GM23248 (cell line): ENCODE measurements around the gene ZBTB20. TPM values are rescaled to one million over a fixed set of nuclear protein-coding genes. Genes with fewer than 3 reads are reported as not detected.

Source experiments
- DNase-seq: peaks from one replicate; pipeline ENCODE4 v3.0.0-alpha.2; 2015
- H2AFZ ChIP-seq: fragments of 200-600 bp; sonication (generic); 2 replicates; pipeline ENCODE4 v1.6.1; 2016; ENCODE audit warnings: antibody characterized with exemption
- H3F3A ChIP-seq: fragments of 200-600 bp; sonication (generic); 2 replicates; pipeline ENCODE4 v1.6.1; 2016; ENCODE audit warnings: mild to moderate bottlenecking, antibody characterized with exemption, mixed run types; ENCODE audit not compliant: insufficient read depth
- H3K27ac ChIP-seq: fragments of 200-600 bp; sonication (generic); 2 replicates; pipeline ENCODE4 v1.5.1; 2016; ENCODE audit warnings: mild to moderate bottlenecking
- H3K27me3 ChIP-seq: fragments of 200-600 bp; sonication (generic); replicated peaks from 2 replicates; pipeline ENCODE4 v1.6.1; 2016; ENCODE audit warnings: mild to moderate bottlenecking; ENCODE audit not compliant: insufficient read depth
- H3K36me3 ChIP-seq: fragments of 200-600 bp; sonication (generic); 2 replicates; pipeline ENCODE4 v1.6.1; 2016; ENCODE audit warnings: low read depth, mild to moderate bottlenecking
- H3K4me1 ChIP-seq: fragments of 200-600 bp; sonication (generic); 2 replicates; pipeline ENCODE4 v1.6.1; 2016; ENCODE audit warnings: mild to moderate bottlenecking; ENCODE audit not compliant: insufficient read depth
- H3K4me2 ChIP-seq: fragments of 200-600 bp; sonication (generic); one replicate; pipeline ENCODE4 v1.6.1; 2016; ENCODE audit warnings: mild to moderate bottlenecking; ENCODE audit not compliant: unreplicated experiment
- H3K4me3 ChIP-seq: fragments of 200-600 bp; sonication (generic); 2 replicates; pipeline ENCODE4 v1.5.1; 2016; ENCODE audit warnings: mild to moderate bottlenecking
- H3K79me2 ChIP-seq: fragments of 200-600 bp; sonication (generic); 2 replicates; pipeline ENCODE4 v1.6.1; 2016; ENCODE audit warnings: mild to moderate bottlenecking; ENCODE audit not compliant: insufficient read depth
- H3K9ac ChIP-seq: fragments of 200-600 bp; sonication (generic); 2 replicates; pipeline ENCODE4 v1.6.1; 2016; ENCODE audit warnings: mild to moderate bottlenecking
- H3K9me2 ChIP-seq: fragments of 200-600 bp; sonication (generic); 2 replicates; pipeline ENCODE4 v1.6.1; 2016; ENCODE audit warnings: mixed run types, mild to moderate bottlenecking, moderate library complexity; ENCODE audit not compliant: insufficient read depth
- H3K9me3 ChIP-seq: fragments of 200-600 bp; sonication (generic); one replicate; pipeline ENCODE4 v1.6.1; 2017; ENCODE audit warnings: low read depth
- H4K20me1 ChIP-seq: fragments of 200-600 bp; sonication (generic); 2 replicates; pipeline ENCODE4 v1.6.0; 2016; ENCODE audit not compliant: insufficient read depth
- EZH2 ChIP-seq: fragments of 200-600 bp; sonication (generic); IDR thresholded peaks from 2 replicates; pipeline ENCODE4 v1.6.1; 2018; ENCODE audit warnings: antibody characterized with exemption, mild to moderate bottlenecking; ENCODE audit not compliant: insufficient read depth, poor library complexity, severe bottlenecking
- EZH2phosphoT487 ChIP-seq: fragments of 200-600 bp; sonication (generic); IDR thresholded peaks from 2 replicates; pipeline ENCODE4 v1.6.1; 2018; ENCODE audit warnings: antibody characterized with exemption, moderate library complexity, mild to moderate bottlenecking, low read depth; ENCODE audit not compliant: insufficient read depth
- WGBS, 2 experiments: methylation state at CpG; one replicate each; pipeline ENCODE4 v1.1.6; 2015 to 2017; ENCODE audit warnings: low lambda C conversion rate in 2 of 2, low coverage in 1 of 2; ENCODE audit errors: missing lambda C conversion rate in 2 of 2; 5-methylcytosine and 5-hydroxymethylcytosine counted together
- in situ Hi-C: fragments of 300-500 bp; cut with MboI; formaldehyde crosslinking; loops from 2 replicates; pipeline ENCODE4 v1.15.0; 2020
- polyA plus RNA-seq: library from polyadenylated mRNA; unstranded; fragments of >200 nt; fragmentation: Nextera tagmentation; extraction: Ambion mirVana; gene quantifications from 2 replicates; pipeline ENCODE4 v1.2.1, GENCODE V29; 2016
- total RNA-seq: library from RNA; depleted of rRNA; stranded (reverse); fragments of >200 nt; shearing (Covaris generic); gene quantifications from 2 replicates; pipeline ENCODE4 v1.2.3, GENCODE V29; 2014

ZBTB20 gene
- total and polyA plus RNA-seq, 2 experiments from 2014 or later: 9.2 to 12.2 TPM

DNA sequence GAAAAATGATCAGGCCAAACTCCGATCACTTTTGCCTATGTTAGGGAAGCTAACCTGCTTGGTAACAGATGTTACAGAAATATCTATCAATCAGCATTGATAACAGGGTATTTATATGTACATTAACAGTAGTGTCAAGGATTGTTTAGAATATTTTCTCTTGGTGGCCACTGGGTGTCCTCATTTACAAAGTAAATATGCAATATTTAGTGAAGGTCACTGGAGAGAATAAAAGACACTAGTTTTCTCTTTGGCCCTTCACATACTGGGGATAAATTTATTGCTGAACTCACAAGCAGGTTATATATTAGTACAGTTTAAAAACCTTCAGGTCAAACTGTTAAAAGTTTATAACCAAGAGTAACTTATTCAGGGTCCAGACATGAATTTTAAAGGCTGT lies 784.3 kb downstream of the ZBTB20 start:
- 54 to 75% methylated on average over 1 of the region's 1 CpG for WGBS, 2 experiments
- DNase-seq: peak; percentile 68
- in situ Hi-C loops: loop anchor here (25.0 kb wide), 2 partner anchors 1074 to 1449 kb away; no protein-coding TSS in a partner anchor
- Histone ChIP-seq H3K36me3 (no peaks in the 10 kb centered on the region), H3K4me3 (peak overlapping the region; percentile 6; the same call in 1 of the 2 replicates), H3K9ac (peak overlapping the region; percentile 52), H3K4me1 (peaks cover 27% of the 10 kb centered on the region), H2AFZ (no peak overlapping the region), H3K27me3 (no peaks in the 10 kb centered on the region), H3K9me3 (no peaks in the 10 kb centered on the region), H3K4me2 (peak overlapping the region; percentile 60), H3K79me2 (no peaks in the 10 kb centered on the region), H3K9me2 (no peaks in the 10 kb centered on the region), H3K27ac (peak overlapping the region; percentile 74), H3F3A (peaks cover 19% of the 10 kb centered on the region), H4K20me1 (no peaks in the 10 kb centered on the region)
- TF ChIP-seq EZH2phosphoT487 (no peak), EZH2 (no peak)

GRCh38 chr3:114361391-114361790 lies 785.7 kb downstream of the ZBTB20 start:
- no peaks in the 10 kb centered on the region for H4K20me1 ChIP-seq
- TF ChIP-seq EZH2 (no peak), EZH2phosphoT487 (no peak)
- H3K36me3 ChIP-seq: no peaks in the 10 kb centered on the region
- in situ Hi-C loops: loop anchor here (25.0 kb wide), 2 partner anchors 1076 to 1451 kb away; no protein-coding TSS in a partner anchor
- H3K27ac ChIP-seq: no peak overlapping the region
- no peak for DNase-seq
- no peak overlapping the region for H3K4me3 ChIP-seq
- H3K4me1 ChIP-seq: peaks cover 19% of the 10 kb centered on the region
- peaks cover 19% of the 10 kb centered on the region for H3F3A ChIP-seq
- no peak overlapping the region for H3K9ac ChIP-seq
- no peak overlapping the region for H3K4me2 ChIP-seq
- no peaks in the 10 kb centered on the region for H3K79me2 ChIP-seq
- no peaks in the 10 kb centered on the region for H3K27me3 ChIP-seq
- no peaks in the 10 kb centered on the region for H3K9me2 ChIP-seq
- H3K9me3 ChIP-seq: no peaks in the 10 kb centered on the region
- no peak overlapping the region for H2AFZ ChIP-seq

DNA sequence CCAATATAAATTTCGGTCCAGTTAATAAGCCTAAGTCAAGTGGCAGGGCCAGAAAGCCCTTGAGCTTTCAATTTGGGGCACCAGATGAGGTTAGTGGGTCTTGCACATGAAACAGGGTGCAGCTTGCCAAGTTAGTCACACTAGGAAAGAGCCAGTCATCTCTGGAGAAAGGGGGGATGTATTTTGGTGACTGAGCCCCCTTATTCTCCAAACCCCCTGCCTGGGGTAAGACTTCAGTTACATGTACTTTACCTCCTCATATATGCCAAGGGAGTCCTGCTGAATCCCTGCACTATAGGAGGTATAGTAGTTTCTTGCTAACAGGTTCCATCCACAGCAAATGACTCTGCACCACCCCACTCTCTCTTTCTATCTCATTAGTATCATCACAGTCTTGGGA lies 790.6 kb downstream of the ZBTB20 start:
- Histone ChIP-seq H4K20me1 (no peaks in the 10 kb centered on the region), H3K9me3 (no peaks in the 10 kb centered on the region), H3K4me3 (no peak overlapping the region), H3K79me2 (no peaks in the 10 kb centered on the region), H3K9ac (no peak overlapping the region), H3K4me1 (no peaks in the 10 kb centered on the region), H3K36me3 (no peaks in the 10 kb centered on the region), H3K4me2 (no peak overlapping the region), H2AFZ (no peak overlapping the region), H3F3A (no peaks in the 10 kb centered on the region), H3K27me3 (no peaks in the 10 kb centered on the region), H3K9me2 (no peaks in the 10 kb centered on the region), H3K27ac (no peak overlapping the region)
- DNase-seq: no peak
- WGBS, 2 experiments: 84 to 100% methylated on average over 1 of the region's 1 CpG
- in situ Hi-C loops: loop anchor here (25.0 kb wide), 2 partner anchors 1081 to 1456 kb away; no protein-coding TSS in a partner anchor
- no peak for TF ChIP-seq EZH2
- TF ChIP-seq EZH2phosphoT487: no peak

GRCh38 chr3:114356066-114356465 lies 791.0 kb downstream of the ZBTB20 start:
- no peaks in the 10 kb centered on the region for H3K79me2 ChIP-seq
- H3K9me2 ChIP-seq: no peaks in the 10 kb centered on the region
- H3K27me3 ChIP-seq: no peaks in the 10 kb centered on the region
- 65 to 69% methylated on average over 4 of the region's 4 CpGs for WGBS, 2 experiments
- no peaks in the 10 kb centered on the region for H3F3A ChIP-seq
- H3K4me2 ChIP-seq: no peak overlapping the region
- H3K4me3 ChIP-seq: no peak overlapping the region
- H3K9me3 ChIP-seq: no peaks in the 10 kb centered on the region
- no peak for DNase-seq
- H3K9ac ChIP-seq: no peak overlapping the region
- TF ChIP-seq EZH2 (no peak), EZH2phosphoT487 (no peak)
- no peaks in the 10 kb centered on the region for H3K36me3 ChIP-seq
- no peaks in the 10 kb centered on the region for H3K4me1 ChIP-seq
- no peaks in the 10 kb centered on the region for H4K20me1 ChIP-seq
- no peak overlapping the region for H2AFZ ChIP-seq
- H3K27ac ChIP-seq: no peak overlapping the region
- in situ Hi-C loops: loop anchor here (25.0 kb wide), 2 partner anchors 1081 to 1456 kb away; no protein-coding TSS in a partner anchor

DNA sequence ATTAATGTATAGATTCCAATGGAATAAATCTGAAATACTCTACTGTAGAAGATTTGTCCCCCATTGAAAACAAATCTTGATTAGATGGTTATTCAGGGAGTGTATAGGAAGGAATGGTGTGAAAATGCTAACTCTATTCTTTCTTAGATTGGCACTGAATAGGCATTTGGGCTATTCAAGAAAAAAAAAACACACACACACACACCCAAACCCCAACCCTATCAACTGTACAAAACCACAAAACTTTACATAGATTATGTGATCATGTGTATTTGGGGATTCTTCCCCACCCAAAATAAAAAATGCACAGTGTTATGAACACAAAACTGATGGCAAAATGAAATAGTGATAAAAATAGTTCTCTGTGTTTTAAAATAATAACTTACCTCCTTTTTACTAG lies 791.4 kb downstream of the ZBTB20 start:
- Histone ChIP-seq H3K27ac (no peak overlapping the region), H3K9ac (no peak overlapping the region), H3K79me2 (no peaks in the 10 kb centered on the region), H3K36me3 (no peaks in the 10 kb centered on the region), H2AFZ (no peak overlapping the region), H3K9me2 (no peaks in the 10 kb centered on the region), H3K9me3 (no peaks in the 10 kb centered on the region), H3K4me2 (no peak overlapping the region), H4K20me1 (no peaks in the 10 kb centered on the region), H3K4me1 (no peaks in the 10 kb centered on the region), H3F3A (no peaks in the 10 kb centered on the region), H3K4me3 (no peak overlapping the region), H3K27me3 (no peaks in the 10 kb centered on the region)
- no peak for DNase-seq
- in situ Hi-C loops: loop anchor here (25.0 kb wide), 2 partner anchors 1082 to 1457 kb away; no protein-coding TSS in a partner anchor
- TF ChIP-seq EZH2phosphoT487: no peak
- no peak for TF ChIP-seq EZH2
